SJSA1 (cell line): ENCODE data around the gene LRCH1. TPM values are rescaled to one million over a fixed set of nuclear protein-coding genes. Genes with fewer than 3 reads are reported as not detected.

Experiments
- DNase-seq, 2 experiments: peaks; one replicate each; pipeline ENCODE4 v3.0.0-alpha.2; 2015 to 2020; ENCODE audit warnings: low spot score in 2 of 2, low read depth in 1 of 2
- H3K27ac ChIP-seq: fragments of 250-450 bp; sonication (Bioruptor Pico); 2 replicates; pipeline ENCODE4 v1.5.1; 2020; ENCODE audit warnings: mild to moderate bottlenecking, moderate library complexity
- H3K27me3 ChIP-seq: fragments of 250-450 bp; sonication (Bioruptor Pico); replicated peaks from 2 replicates; pipeline ENCODE4 v1.5.1; 2020; ENCODE audit warnings: mild to moderate bottlenecking, moderate library complexity
- H3K36me3 ChIP-seq: fragments of 250-450 bp; sonication (Bioruptor Pico); 2 replicates; pipeline ENCODE4 v1.5.1; 2020; ENCODE audit warnings: mild to moderate bottlenecking
- H3K4me1 ChIP-seq: fragments of 250-450 bp; sonication (Bioruptor Pico); replicated peaks from 2 replicates; pipeline ENCODE4 v1.6.1; 2021; ENCODE audit warnings: mild to moderate bottlenecking
- H3K4me3 ChIP-seq: fragments of 250-450 bp; sonication (Bioruptor Pico); 2 replicates; pipeline ENCODE4 v1.5.1; 2020; ENCODE audit warnings: mild to moderate bottlenecking
- H3K9me3 ChIP-seq: fragments of 250-450 bp; sonication (Bioruptor Pico); replicated peaks from 2 replicates; pipeline ENCODE4 v1.5.1; 2020; ENCODE audit warnings: mild to moderate bottlenecking
- total RNA-seq: library from RNA; depleted of rRNA; stranded (reverse); fragments of >200 nt; shearing (Covaris generic); gene quantifications from 2 replicates; pipeline ENCODE4 v1.2.3, GENCODE V29; 2014

The LRCH1 gene
- total RNA-seq, 1 experiment from 2014 or later: 6.3 TPM

GRCh38 chr13:46609726-46610125 is 56.8 kb downstream of the LRCH1 start:
- Histone ChIP-seq H3K36me3 (no peaks in the 10 kb centered on the region), H3K9me3 (no peaks in the 10 kb centered on the region), H3K27ac (no peak overlapping the region), H3K4me3 (no peak overlapping the region), H3K4me1 (peaks cover 15% of the 10 kb centered on the region), H3K27me3 (no peaks in the 10 kb centered on the region)
- no peak for DNase-seq

GRCh38 chr13:46612267-46612666 is 59.3 kb downstream of the LRCH1 start:
- Histone ChIP-seq H3K9me3 (no peaks in the 10 kb centered on the region), H3K36me3 (no peaks in the 10 kb centered on the region), H3K4me1 (peaks cover 32% of the 10 kb centered on the region), H3K4me3 (no peak overlapping the region), H3K27ac (no peak overlapping the region), H3K27me3 (no peaks in the 10 kb centered on the region)
- no peak for DNase-seq

- Histone ChIP-seq H3K27me3 (no peaks in the 10 kb centered on the region), H3K9me3 (no peaks in the 10 kb centered on the region), H3K4me1 (peaks cover 42% of the 10 kb centered on the region), H3K27ac (no peak overlapping the region), H3K36me3 (no peaks in the 10 kb centered on the region), H3K4me3 (no peak overlapping the region)
- DNase-seq: no peak
Observed at GRCh38 chr13:46613409-46614049, 60.6 kb downstream of the LRCH1 start.

- peak in 1 of 2 experiments; percentile 37 for DNase-seq
- Histone ChIP-seq H3K4me3 (no peak overlapping the region), H3K4me1 (peaks cover 42% of the 10 kb centered on the region), H3K36me3 (no peaks in the 10 kb centered on the region), H3K27ac (no peak overlapping the region), H3K9me3 (no peaks in the 10 kb centered on the region), H3K27me3 (no peaks in the 10 kb centered on the region)
Observed at GRCh38 chr13:46614582-46614981, 61.6 kb downstream of the LRCH1 start.

GRCh38 chr13:46615888-46616531 is 63.0 kb downstream of the LRCH1 start:
- DNase-seq: peak in 1 of 2 experiments; percentile 59
- Histone ChIP-seq H3K9me3 (no peaks in the 10 kb centered on the region), H3K27ac (peak overlapping the region; percentile 71), H3K4me3 (peak overlapping the region; percentile 19), H3K27me3 (no peaks in the 10 kb centered on the region), H3K4me1 (peaks cover 42% of the 10 kb centered on the region), H3K36me3 (no peaks in the 10 kb centered on the region)

- DNase-seq: peak in 1 of 2 experiments; percentile 40
- Histone ChIP-seq H3K36me3 (no peaks in the 10 kb centered on the region), H3K27me3 (no peaks in the 10 kb centered on the region), H3K4me3 (no peak overlapping the region), H3K4me1 (peaks cover 51% of the 10 kb centered on the region), H3K27ac (peak overlapping the region; percentile 15; the same call in 1 of the 2 replicates), H3K9me3 (no peaks in the 10 kb centered on the region)
Observed at GRCh38 chr13:46617229-46617721, 64.3 kb downstream of the LRCH1 start.

GRCh38 chr13:46617885-46618284 is 64.9 kb downstream of the LRCH1 start:
- Histone ChIP-seq H3K27me3 (no peaks in the 10 kb centered on the region), H3K9me3 (no peaks in the 10 kb centered on the region), H3K27ac (0 out of 2 replicates have a peak overlapping the region, but pooled peaks have one; percentile 15), H3K4me3 (no peak overlapping the region), H3K4me1 (peaks cover 51% of the 10 kb centered on the region), H3K36me3 (no peaks in the 10 kb centered on the region)
- DNase-seq: no peak

GRCh38 chr13:46618694-46619254 is 65.8 kb downstream of the LRCH1 start:
- Histone ChIP-seq H3K4me1 (peaks cover 51% of the 10 kb centered on the region), H3K36me3 (no peaks in the 10 kb centered on the region), H3K4me3 (no peak overlapping the region), H3K27ac (no peak overlapping the region), H3K9me3 (no peaks in the 10 kb centered on the region), H3K27me3 (no peaks in the 10 kb centered on the region)
- no peak for DNase-seq

- Histone ChIP-seq H3K27ac (no peak overlapping the region), H3K36me3 (no peaks in the 10 kb centered on the region)
Observed at GRCh38 chr13:46620029-46620428, 67.1 kb downstream of the LRCH1 start.

GRCh38 chr13:46620471-46620870 is 67.5 kb downstream of the LRCH1 start:
- DNase-seq: no peak
- H3K4me1 ChIP-seq: peaks cover 37% of the 10 kb centered on the region
- H3K9me3 ChIP-seq: no peaks in the 10 kb centered on the region
- H3K27ac ChIP-seq: no peak overlapping the region
- H3K4me3 ChIP-seq: no peak overlapping the region
- H3K27me3 ChIP-seq: no peaks in the 10 kb centered on the region
- H3K36me3 ChIP-seq: no peaks in the 10 kb centered on the region

More at GRCh38 chr13:46620029-46620428, 67.1 kb downstream of the LRCH1 start:
- Histone ChIP-seq H3K27me3 (no peaks in the 10 kb centered on the region), H3K9me3 (no peaks in the 10 kb centered on the region), H3K4me1 (peaks cover 41% of the 10 kb centered on the region), H3K4me3 (no peak overlapping the region)
- no peak for DNase-seq

- no peaks in the 10 kb centered on the region for H3K9me3 ChIP-seq
- DNase-seq: no peak
- H3K4me1 ChIP-seq: peaks cover 30% of the 10 kb centered on the region
- no peak overlapping the region for H3K4me3 ChIP-seq
- no peaks in the 10 kb centered on the region for H3K36me3 ChIP-seq
- no peak overlapping the region for H3K27ac ChIP-seq
- H3K27me3 ChIP-seq: no peaks in the 10 kb centered on the region
Observed at GRCh38 chr13:46621133-46621532, 68.2 kb downstream of the LRCH1 start.

GRCh38 chr13:46621792-46622629 is 69.0 kb downstream of the LRCH1 start:
- no peak for DNase-seq
- Histone ChIP-seq H3K36me3 (no peaks in the 10 kb centered on the region), H3K4me1 (peaks cover 21% of the 10 kb centered on the region), H3K4me3 (no peak overlapping the region), H3K9me3 (no peaks in the 10 kb centered on the region), H3K27ac (no peak overlapping the region), H3K27me3 (no peaks in the 10 kb centered on the region)

GRCh38 chr13:46622630-46623256 is 69.8 kb downstream of the LRCH1 start:
- no peaks in the 10 kb centered on the region for H3K27me3 ChIP-seq
- DNase-seq: no peak
- no peaks in the 10 kb centered on the region for H3K36me3 ChIP-seq
- H3K27ac ChIP-seq: no peak overlapping the region
- peaks cover 14% of the 10 kb centered on the region for H3K4me1 ChIP-seq
- no peaks in the 10 kb centered on the region for H3K9me3 ChIP-seq
- H3K4me3 ChIP-seq: no peak overlapping the region
